ENCODE data around the gene DCLK1. TPM values are rescaled to one million over a fixed set of nuclear protein-coding genes. Genes with fewer than 3 reads are reported as not detected.

Gene DCLK1
- total RNA-seq, 4 donors from 2014 or later = 11.9 to 26.4 (median 15.5) TPM

DNA sequence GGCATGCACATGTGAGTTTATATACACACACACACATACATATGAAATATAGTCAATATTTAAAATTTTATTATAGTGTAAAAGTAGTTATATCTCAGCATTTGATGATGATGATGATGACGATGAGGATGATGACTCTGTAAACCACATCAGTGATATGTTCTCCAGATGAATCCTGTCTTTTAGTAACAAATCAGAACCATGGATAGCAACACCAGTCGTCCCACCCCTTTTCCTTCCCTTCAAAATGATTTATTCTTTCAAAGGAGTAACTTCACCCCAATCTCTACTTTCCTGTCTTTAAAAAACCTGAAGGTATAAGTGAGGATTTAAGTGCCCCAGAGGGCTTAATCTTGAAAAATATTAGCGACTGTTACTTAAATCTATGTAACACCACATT lies 74.1 kb downstream of the DCLK1 start:
- intact Hi-C loops (cut with DNase I) = no loop called here
- no peaks in the 10 kb centered on the region for H3K4me1 ChIP-seq
- TF ChIP-seq POLR2A (IDR thresholded peaks at IDR 0.05) = no peak
- TF ChIP-seq, protein P1, sequence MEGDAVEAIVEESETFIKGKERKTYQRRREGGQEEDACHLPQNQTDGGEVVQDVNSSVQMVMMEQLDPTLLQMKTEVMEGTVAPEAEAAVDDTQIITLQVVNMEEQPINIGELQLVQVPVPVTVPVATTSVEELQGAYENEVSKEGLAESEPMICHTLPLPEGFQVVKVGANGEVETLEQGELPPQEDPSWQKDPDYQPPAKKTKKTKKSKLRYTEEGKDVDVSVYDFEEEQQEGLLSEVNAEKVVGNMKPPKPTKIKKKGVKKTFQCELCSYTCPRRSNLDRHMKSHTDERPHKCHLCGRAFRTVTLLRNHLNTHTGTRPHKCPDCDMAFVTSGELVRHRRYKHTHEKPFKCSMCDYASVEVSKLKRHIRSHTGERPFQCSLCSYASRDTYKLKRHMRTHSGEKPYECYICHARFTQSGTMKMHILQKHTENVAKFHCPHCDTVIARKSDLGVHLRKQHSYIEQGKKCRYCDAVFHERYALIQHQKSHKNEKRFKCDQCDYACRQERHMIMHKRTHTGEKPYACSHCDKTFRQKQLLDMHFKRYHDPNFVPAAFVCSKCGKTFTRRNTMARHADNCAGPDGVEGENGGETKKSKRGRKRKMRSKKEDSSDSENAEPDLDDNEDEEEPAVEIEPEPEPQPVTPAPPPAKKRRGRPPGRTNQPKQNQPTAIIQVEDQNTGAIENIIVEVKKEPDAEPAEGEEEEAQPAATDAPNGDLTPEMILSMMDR (IDR thresholded peaks at IDR 0.05) = no peak
- no peaks in the 10 kb centered on the region for H3K36me3 ChIP-seq
- DNase-seq = no peak
- H3K27ac ChIP-seq = no peak overlapping the region
- H3K27me3 ChIP-seq = no peaks in the 10 kb centered on the region
- H3K4me3 ChIP-seq (replicated peaks in 1 of 3) = no peak overlapping the region
- no peaks in the 10 kb centered on the region for H3K9me3 ChIP-seq
- 50 to 52% methylated on average over 3 of the region's 3 CpGs for WGBS, 2 donors

DNA sequence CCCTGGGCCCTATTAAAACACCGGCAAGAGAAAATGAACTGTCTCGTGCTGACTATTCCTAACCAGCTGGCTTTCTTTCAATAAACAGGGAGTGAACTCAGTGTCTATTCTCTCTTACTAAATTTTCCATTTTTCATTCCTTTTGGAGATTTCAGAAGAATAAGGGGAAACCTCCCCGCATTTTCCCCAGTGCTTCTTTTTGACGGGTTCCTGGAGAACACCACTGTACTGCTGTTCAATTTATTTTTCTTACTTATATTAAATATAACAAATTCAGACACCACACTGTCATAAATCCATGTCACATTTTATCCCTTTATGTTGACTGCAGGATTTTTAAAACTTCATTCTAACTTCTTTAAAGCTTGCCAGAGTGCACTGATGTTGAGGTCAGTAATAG lies 75.8 kb downstream of the DCLK1 start:
- Histone ChIP-seq H3K4me3 (replicated peaks in 1 of 3) (no peak overlapping the region), H3K36me3 (no peaks in the 10 kb centered on the region), H3K27ac (no peak overlapping the region), H3K4me1 (no peaks in the 10 kb centered on the region), H3K27me3 (no peaks in the 10 kb centered on the region), H3K9me3 (no peaks in the 10 kb centered on the region)
- 80 to 85% methylated on average over 4 of the region's 4 CpGs for WGBS, 2 donors
- intact Hi-C loops (cut with DNase I) = no loop called here
- no peak for DNase-seq
- TF ChIP-seq, protein P1 (IDR thresholded peaks at IDR 0.05) = no peak
- no peak for TF ChIP-seq POLR2A (IDR thresholded peaks at IDR 0.05)

DNA sequence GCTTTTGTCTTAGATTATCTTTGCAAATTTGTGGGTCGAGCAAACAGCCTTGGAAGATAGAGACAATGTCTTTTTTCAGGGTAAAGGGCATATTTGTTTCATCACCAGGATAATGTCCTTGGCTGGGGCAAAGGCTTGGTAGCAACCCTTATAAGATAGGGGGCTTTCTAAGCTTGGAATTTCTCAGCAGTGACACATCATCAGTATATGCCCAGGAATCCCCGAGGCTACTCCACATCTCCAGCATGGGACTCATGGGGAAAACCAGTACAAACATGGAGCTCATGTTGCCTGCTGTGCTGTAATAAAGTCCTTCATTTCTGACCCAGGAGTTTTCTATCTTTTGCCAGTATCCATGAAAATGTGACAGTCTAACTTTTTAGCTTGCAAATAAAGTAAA lies 77.1 kb downstream of the DCLK1 start:
- Histone ChIP-seq H3K27ac (no peak overlapping the region), H3K9me3 (no peaks in the 10 kb centered on the region), H3K4me3 (replicated peaks in 1 of 3) (no peak overlapping the region), H3K4me1 (no peaks in the 10 kb centered on the region), H3K27me3 (no peaks in the 10 kb centered on the region), H3K36me3 (no peaks in the 10 kb centered on the region)
- TF ChIP-seq, protein P1 (IDR thresholded peaks at IDR 0.05) = no peak
- no peak for TF ChIP-seq POLR2A (IDR thresholded peaks at IDR 0.05)
- intact Hi-C loops (cut with DNase I) = no loop called here
- 77 to 82% methylated on average over 2 of the region's 2 CpGs for WGBS, 2 donors
- DNase-seq = no peak

DNA sequence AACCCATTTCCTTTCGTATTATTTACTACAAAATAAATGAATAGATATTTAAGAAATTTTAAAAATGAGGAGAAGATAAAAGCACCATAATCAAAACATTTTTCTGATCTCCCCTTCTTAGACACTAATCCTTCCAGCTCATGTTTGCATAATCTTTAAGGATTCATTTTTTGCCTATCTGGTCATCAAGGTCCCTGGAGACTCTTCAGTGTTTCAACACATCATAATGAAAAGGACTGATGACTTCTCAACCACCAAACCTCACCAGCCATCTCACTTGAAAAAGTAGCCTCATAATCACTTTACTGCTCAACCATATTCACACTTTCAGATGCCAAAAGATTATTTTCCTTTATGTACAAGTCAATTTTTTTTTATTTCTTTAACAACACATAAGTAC lies 80.1 kb downstream of the DCLK1 start:
- Histone ChIP-seq H3K4me1 (no peaks in the 10 kb centered on the region), H3K4me3 (replicated peaks in 1 of 3) (no peak overlapping the region), H3K27me3 (no peaks in the 10 kb centered on the region), H3K36me3 (no peaks in the 10 kb centered on the region), H3K9me3 (no peaks in the 10 kb centered on the region), H3K27ac (no peak overlapping the region)
- DNase-seq = no peak
- TF ChIP-seq, protein P1 (IDR thresholded peaks at IDR 0.05) = no peak
- TF ChIP-seq POLR2A (IDR thresholded peaks at IDR 0.05) = no peak
- WGBS, 2 donors = 79 to 87% methylated on average over 1 of the region's 1 CpG
- intact Hi-C loops (cut with DNase I) = no loop called here

DNA sequence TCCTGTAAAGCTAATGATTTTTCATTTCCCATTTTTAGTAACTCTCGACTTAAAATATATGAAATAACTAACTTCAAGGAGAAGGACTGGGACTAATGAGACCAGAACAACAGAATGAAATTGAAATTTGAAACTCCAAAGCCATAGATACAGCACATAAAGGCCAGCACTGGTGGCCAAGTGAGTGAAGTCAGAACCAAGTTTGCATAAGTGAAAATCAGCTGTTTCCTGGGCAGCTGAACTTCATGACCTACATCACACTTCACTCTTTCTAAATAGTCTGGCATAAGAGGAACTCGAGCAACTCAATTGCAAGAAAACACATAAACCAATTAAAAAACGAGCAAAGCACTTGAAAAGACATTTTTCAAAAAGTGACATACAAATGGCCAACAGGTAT lies 84.5 kb downstream of the DCLK1 start:
- no peaks in the 10 kb centered on the region for H3K9me3 ChIP-seq
- H3K27me3 ChIP-seq = no peaks in the 10 kb centered on the region
- H3K27ac ChIP-seq = no peak overlapping the region
- intact Hi-C loops (cut with DNase I) = no loop called here
- no peaks in the 10 kb centered on the region for H3K4me1 ChIP-seq
- WGBS, 2 donors = 60 to 70% methylated on average over 3 of the region's 3 CpGs
- TF ChIP-seq, protein P1 (IDR thresholded peaks at IDR 0.05) = no peak
- TF ChIP-seq POLR2A (IDR thresholded peaks at IDR 0.05) = no peak
- H3K4me3 ChIP-seq (replicated peaks in 1 of 3) = no peak overlapping the region
- no peak for DNase-seq
- no peaks in the 10 kb centered on the region for H3K36me3 ChIP-seq
